ENCODE results near the gene ZNF584.

ZNF584 gene

GRCh38 chr19:58385891-58386575 lies 22.4 kb upstream of the ZNF584 start:
- no peak for DNase-seq (ENCODE audit: low spot score)

- DNase-seq (ENCODE audit: low spot score): peak; percentile 99
Observed at GRCh38 chr19:58386576-58387337, 21.7 kb upstream of the ZNF584 start, which contains the start of gene RPS5. RPS5 (plus strand) TSS chr19:58387269; CDS start chr19:58388138, 869 bp downstream.

- no peak for DNase-seq (ENCODE audit: low spot score)
Observed at GRCh38 chr19:58387338-58388174, 20.9 kb upstream of the ZNF584 start.

GRCh38 chr19:58388175-58388526 lies 20.3 kb upstream of the ZNF584 start:
- no peak for DNase-seq (ENCODE audit: low spot score)

GRCh38 chr19:58392945-58393724 lies 15.3 kb upstream of the ZNF584 start:
- DNase-seq (ENCODE audit: low spot score): no peak

GRCh38 chr19:58393725-58394033 lies 14.8 kb upstream of the ZNF584 start:
- no peak for DNase-seq (ENCODE audit: low spot score)

- DNase-seq (ENCODE audit: low spot score): peak; percentile 33
Observed at GRCh38 chr19:58394821-58395219, 13.6 kb upstream of the ZNF584 start.

- peak; percentile 47 for DNase-seq (ENCODE audit: low spot score)
Observed at GRCh38 chr19:58395220-58395978, 13.1 kb upstream of the ZNF584 start, which contains the start of gene RNF225. RNF225 (plus strand) TSS chr19:58395656; CDS start chr19:58396090, 434 bp downstream.

- no peak for DNase-seq (ENCODE audit: low spot score)
Observed at GRCh38 chr19:58395979-58396627, 12.3 kb upstream of the ZNF584 start.

- DNase-seq (ENCODE audit: low spot score): no peak
Observed at GRCh38 chr19:58396691-58397532, 11.5 kb upstream of the ZNF584 start.

- DNase-seq (ENCODE audit: low spot score): no peak
Observed at GRCh38 chr19:58397533-58398037, 10.9 kb upstream of the ZNF584 start.

- DNase-seq (ENCODE audit: low spot score): no peak
Observed at GRCh38 chr19:58398087-58398486, 10.4 kb upstream of the ZNF584 start.

- no peak for DNase-seq (ENCODE audit: low spot score)
Observed at GRCh38 chr19:58398545-58398944, 9.9 kb upstream of the ZNF584 start.

GRCh38 chr19:58399903-58400302 lies 8.5 kb upstream of the ZNF584 start:
- no peak for DNase-seq (ENCODE audit: low spot score)

GRCh38 chr19:58400316-58400915 lies 8.0 kb upstream of the ZNF584 start:
- peak; percentile 16 for DNase-seq (ENCODE audit: low spot score)

GRCh38 chr19:58400916-58401839 lies 7.3 kb upstream of the ZNF584 start:
- DNase-seq (ENCODE audit: low spot score): peak; percentile 100

GRCh38 chr19:58401840-58402421 lies 6.5 kb upstream of the ZNF584 start:
- DNase-seq (ENCODE audit: low spot score): no peak
